Stimulated activated CD8-positive, alpha-beta memory T cell treated with anti-CD3 and anti-CD28 coated beads, Interleukin-15, amount 100 ng/mL, for 1 hour (primary cell): Measurements from ENCODE around the gene AFTPH.

Experiments
- DNase-seq: peaks from one replicate; pipeline ENCODE4 v3.0.0-alpha.2; 2020; ENCODE audit warnings: low read depth

AFTPH gene, protein sequence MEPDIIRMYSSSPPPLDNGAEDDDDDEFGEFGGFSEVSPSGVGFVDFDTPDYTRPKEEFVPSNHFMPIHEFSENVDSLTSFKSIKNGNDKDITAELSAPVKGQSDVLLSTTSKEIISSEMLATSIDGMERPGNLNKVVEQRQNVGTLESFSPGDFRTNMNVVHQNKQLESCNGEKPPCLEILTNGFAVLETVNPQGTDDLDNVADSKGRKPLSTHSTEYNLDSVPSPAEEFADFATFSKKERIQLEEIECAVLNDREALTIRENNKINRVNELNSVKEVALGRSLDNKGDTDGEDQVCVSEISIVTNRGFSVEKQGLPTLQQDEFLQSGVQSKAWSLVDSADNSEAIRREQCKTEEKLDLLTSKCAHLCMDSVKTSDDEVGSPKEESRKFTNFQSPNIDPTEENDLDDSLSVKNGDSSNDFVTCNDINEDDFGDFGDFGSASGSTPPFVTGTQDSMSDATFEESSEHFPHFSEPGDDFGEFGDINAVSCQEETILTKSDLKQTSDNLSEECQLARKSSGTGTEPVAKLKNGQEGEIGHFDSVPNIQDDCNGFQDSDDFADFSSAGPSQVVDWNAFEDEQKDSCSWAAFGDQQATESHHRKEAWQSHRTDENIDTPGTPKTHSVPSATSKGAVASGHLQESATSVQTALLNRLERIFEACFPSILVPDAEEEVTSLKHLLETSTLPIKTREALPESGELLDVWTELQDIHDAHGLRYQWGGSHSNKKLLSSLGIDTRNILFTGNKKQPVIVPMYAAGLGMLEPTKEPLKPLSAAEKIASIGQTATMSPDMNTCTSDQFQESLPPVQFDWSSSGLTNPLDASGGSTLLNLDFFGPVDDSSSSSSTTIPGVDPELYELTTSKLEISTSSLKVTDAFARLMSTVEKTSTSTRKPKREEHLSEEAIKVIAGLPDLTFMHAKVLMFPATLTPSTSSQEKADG

DNA sequence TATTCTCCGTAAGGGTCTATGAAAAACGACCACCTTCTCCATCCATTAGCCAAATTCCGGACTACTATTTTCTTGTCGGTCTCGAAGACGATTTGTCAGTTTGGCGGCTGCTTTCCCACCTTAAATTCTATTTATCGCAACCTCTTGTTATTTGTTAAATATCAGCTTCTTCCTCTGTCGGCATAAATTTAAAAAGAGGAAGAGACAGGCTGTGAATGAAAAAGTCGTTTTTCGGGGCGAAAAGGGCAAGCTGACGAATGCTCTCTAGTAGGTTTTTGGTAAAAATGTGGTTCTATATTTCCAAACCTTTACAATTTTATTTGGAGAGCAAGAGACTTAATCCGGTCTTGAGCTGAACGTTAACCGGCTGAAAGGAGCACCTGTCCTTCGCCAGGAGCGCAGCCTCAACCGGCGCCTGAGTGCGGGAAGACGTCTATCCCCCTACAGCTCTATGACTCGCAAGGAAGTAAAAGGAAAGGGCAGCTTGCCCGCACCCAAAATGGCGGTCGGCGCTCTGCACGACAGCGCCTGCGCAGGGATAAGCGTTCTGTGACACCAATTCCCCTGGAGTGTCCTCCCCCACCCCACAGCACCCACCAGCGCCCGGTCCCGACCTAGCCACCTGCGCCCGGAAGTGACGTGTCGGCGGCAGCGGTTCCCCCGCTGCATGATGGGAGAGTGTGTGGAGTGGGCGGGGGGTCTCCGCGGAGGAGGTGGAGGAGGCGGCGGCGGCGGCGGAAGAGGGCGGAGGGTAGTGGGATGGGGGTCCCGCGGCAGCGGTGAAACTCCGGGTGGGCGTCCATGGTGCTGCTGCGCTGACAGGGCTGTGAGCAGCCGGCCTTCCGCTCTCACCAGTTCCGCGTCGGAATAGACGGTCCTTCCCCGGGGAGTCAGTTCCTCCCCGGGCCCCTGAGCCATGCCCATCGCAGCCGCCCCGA lies at the start of gene AFTPH:
Gene AFTPH, plus strand, starts transcription at position 663 of the 938 bp plus-strand sequence. CDS start 27,147 bp downstream, outside the sequence.
- peak; percentile 98 for DNase-seq

DNA sequence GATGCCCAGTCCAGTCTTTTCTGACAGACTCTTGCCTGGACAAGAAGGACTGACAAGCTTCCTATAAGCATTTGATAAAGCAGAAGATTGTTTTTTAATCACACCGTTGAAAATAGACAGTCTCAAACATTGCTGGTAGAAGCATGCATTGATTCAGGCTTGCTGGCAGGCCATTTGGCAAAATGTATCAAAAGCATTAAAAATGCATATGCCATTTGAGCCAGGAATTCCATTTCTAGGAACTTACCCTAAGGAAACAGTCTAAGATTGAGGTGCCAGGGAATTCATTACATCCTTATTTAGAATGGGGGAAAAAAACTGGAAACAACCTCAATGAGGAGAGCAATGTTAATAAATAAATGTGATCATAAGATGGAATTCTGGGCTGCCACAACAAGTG lies 49.5 kb upstream of the AFTPH start:
- DNase-seq, result no peak

DNA sequence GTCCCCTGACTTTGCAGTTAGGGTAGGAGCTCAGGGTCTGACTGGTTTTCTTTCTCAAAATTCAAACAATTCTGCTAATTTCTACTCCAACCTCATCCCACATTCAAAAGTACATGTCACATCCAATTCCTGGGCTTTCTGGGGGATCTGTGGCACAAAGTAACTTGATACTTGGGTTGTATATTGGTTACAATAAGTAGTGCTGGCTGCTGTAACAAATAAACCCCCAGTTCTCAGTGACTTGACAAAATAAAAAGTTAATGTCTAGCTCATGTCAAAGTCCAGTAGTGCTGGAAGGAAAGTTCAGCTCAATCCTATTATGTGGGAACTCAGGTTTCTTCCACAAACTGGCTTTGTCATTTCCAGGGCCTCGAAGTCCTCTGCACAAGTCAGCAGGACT lies 47.1 kb upstream of the AFTPH start:
- DNase-seq, result no peak

DNA sequence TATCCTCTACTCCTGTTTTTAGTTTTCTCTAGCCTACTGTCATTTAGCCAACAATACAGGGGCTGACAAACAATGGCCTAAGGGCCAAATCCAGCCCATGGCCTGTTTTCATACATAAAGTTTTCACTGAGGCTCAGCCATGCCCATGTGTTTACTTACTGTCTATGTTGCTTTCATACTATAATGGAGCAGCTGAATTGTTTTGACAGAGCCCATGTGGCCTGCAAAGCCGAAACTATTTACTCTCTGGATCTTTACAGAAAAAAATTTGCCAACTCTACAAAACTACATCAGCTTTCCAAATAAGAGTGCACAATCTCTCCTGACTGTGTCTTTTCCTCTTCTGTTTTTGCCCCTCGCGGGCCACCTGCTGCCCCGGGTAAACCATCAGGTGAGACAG lies 46.1 kb upstream of the AFTPH start:
- DNase-seq, result no peak

DNA sequence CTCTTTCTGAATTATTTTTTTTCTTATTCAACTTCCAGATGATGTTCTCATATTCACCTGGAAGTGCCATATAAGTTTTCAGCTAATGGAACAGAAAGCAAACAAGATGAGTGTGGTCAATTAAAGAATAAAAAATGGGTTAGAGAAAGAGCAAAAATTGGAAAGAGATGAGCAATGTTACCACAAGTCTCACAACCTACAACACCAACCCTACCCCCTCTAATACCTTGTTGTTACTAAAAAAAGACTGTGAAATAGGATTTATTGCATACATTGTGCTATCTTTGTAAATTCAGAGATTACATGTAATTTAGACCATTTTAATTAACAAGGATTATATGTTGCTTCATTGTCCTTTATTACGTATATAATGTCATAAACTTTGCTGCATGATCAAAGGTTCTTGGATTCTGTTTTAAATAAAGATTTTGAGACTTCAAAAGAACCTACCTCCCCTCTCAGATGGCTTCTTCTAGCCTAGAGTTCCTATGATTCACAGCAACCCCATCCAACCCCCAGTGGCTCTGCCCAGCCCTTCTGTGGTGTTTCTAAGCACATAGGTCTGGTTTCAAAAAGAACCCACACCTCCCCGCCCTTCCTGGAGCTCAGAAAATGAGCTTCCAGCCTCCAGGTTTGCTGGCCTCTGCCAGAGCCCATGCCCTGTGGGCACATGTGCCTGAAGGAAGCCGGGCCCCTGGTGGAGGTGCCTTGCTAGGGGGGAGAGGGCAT lies 45.5 kb upstream of the AFTPH start:
- no peak for DNase-seq

DNA sequence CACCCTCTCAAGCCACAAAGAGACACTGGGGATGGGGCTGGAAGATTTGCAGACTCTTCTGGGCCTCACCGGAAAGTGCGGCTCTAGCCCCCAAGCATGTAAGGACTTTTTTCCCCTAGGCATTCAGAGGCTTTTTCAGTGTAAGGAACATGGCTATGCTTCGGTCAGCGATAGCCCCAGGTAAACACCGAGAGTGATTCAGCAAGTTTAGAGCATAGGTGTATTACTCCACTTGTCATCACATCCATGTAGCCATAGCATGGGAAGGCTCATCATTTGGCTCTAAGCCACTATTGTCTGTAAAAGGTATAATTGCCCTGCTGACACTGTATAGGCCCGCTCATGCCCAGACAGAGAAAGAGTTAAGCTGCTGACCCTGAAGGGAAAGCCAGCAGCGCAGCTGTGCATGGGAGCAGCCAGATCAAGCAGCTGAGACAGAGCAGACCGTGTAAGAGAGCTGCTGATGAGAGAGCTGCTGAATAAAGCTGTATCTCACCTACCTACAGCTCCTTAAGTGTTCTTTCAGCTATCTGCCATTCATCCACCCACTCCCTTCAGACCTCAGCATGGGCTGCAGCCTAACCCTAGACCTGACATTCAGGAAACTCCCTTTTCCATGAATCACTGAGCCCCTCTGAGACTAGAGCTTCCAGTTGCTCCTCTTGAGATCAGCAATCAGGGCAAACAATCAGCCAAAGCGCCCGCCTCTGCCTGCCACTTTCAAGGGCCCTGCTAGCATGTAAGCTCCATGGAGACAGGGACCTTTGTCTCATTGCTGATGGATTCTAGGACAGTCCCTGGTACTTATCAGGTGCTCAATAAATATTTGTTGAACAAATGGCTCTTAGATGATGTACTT lies 44.6 kb upstream of the AFTPH start:
- no peak for DNase-seq

DNA sequence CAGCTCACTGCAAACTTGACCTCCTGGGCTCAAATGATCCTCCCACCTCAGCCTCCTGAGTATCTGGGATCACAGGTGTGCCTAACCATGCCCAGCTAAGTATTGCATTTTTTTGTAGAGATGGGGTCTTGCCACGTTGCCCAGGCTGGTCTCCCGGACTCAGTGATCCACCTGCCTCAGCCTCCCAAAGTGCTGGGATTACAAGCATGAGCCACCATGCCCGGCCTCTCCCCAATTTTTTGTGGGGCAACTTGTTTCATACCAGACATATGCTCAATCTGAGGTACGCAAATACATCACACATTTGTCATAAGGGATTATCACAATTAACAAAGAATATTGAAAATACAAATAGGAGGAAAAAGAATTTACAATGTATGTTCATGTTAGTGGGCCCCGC lies 42.5 kb upstream of the AFTPH start:
- DNase-seq, result no peak

DNA sequence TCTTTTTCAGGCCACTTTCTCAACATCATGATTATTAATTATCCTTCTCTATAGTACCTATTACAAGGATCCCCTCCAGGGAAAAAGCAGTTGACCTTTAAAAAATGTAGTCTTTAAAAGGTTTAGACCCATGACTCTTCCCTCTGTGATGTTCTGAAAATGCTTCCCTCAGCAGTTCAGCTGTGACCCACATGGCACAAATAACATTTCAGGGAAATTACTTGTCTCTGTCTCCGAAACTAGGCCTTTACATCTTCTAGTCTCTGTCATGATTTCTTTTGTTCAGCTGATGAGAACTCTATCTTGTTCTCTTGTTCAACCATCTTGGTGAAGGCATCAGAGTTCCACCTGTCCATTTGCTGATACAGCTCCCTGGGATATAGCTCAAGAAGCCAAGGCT lies 41.9 kb upstream of the AFTPH start:
- DNase-seq, result no peak

DNA sequence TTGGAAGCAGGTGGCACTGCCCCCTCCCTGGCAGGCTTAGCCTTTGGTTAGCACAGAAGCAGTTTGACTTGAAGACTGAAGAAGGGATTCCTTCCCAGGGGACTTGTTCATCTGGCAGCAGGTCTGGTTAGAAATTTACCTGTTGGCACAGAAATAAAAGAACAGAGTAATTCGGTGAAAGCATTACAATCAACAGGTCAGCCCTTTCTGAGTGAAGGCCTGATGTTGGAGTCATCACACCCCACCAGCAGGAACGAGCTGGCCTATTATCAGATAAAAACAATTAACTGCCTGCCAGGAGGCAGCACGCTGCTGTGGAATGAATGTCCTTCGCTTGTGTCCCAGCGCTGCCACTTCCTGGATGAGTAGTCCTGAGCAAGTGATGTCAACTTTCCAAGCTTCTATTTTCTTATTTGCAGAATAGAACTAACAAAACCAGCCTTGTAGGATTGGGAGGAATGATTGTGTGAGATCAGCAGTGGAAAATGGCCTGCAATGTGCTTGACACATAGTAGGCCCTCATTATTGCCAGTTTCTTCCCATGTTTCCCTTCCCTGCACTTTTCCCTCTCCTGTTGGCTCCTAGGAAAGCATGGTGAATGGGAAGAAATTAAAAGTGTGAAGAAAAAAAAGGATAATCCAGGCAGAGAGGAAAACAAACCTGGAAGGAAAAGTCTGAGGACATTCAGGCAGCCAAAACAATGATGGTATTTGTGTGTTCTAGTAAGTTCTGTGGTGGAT lies 41.2 kb upstream of the AFTPH start:
- no peak for DNase-seq

DNA sequence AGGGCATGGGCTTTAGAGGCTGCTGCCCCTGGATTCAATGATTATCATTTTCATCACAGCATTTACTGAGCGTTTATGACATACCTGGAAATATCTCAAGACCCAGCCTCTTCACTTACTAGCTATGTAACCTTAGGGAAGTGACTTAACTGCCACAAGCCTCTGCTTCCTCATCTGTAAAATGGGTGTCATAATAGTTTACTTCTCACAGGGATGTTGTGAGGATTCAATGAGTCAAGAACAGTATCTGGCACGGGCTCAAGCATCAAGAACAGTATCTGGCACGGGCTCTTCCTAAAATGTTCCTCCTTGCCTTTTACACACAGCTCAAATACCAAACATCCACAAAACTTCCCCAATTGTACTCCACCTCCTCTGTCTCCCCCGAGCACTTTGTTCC lies 38.8 kb upstream of the AFTPH start:
- DNase-seq, result no peak

DNA sequence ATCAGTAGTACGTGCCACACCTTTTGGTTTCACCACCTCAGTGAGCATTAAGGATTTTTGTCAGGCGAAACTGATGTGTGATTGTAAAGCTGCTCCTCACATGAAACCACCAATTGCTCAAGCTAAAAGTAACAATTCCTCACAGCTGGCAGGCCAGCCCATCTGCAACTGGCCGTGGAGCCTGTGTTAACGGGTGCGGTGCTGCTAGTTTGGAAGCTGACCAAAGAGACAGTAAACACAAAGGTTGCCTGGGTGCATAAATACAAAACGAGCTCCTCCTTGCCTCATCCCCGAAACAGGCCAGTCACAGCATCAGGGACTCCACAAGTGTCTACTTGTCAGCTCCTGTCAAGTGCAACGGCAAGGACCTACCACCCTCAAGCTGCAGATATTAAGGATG lies 38.2 kb upstream of the AFTPH start:
- DNase-seq, result no peak

DNA sequence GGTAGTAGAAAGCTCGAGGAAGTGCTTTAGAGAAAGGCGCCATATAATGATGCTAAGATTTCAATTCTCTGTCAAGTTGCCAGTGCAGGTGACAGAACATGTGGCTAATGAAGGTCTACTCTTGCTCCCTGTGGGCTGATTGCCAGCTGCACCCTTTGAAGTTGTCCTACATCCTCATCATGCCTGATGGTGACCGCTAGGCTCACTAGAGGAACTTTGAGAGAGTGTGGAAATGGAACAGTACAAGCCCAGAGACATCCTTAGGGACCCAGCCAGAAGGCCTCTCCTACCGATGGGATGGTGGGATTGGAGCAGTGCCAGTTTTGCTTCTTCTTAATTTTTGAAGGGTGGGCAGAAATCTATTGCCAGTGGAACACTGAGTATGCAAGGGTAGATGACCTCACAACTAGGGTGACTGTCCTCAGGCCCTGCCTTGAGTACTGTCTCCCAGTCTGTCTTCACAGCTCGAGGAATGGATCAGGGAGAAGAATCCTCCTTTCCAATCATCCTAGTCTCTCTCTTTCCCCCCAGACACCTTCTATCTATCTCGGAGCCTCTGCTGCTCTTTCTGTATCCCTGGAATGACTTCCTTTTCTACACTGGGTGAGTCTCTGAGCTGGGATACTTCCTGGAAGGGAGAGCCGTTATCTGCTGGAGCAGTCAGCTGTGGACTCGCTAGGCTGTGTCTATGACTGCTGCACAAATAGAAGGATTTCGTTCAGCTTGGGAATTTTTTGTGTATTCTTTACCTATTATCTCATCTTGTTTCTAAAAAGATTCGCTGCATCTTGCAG lies 36.7 kb upstream of the AFTPH start:
- no peak for DNase-seq

DNA sequence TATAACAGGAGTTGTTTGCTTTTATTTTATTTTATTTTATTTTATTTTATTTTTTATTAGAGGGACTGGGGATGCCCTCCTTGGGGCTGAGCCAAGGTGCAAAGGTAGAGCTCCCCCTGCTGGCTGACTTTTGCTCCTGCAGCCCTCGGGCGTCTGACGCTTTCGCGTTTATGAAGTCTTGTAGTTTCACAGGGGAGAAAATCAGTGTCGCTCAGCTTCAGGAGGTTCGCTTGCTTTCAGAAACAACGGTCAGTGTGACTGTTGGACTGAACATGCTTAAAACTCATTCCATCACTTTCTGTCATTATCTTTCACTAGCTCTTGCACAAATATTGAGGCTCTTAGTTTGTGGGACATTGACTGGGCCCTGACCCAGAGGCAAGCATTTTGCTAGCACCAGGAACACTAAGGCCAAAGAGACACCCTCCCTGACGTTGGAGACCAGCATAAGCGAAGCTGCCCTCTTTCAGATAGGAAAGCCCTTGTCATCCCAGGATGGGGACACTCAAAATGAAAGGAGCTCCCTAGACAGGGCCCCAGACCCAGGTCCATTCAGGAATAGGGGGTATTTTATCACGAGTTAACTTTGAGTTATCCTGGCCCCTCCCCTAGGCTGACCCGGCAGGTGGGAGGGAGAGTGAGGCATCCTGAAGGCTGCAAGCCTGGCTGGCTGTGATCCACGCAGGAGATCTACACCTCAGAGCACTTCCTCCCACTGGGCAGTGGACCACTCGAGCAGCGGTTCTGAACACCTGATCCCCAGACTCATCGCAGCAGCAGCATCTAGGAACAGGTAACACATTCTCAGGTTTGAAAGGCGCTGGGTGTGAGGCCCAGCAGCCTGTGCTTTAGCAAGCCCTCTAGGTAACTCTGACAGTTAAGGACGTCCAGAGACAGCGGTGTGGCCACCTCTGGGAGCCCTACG lies 35.8 kb upstream of the AFTPH start:
- DNase-seq, result peak; percentile 74

DNA sequence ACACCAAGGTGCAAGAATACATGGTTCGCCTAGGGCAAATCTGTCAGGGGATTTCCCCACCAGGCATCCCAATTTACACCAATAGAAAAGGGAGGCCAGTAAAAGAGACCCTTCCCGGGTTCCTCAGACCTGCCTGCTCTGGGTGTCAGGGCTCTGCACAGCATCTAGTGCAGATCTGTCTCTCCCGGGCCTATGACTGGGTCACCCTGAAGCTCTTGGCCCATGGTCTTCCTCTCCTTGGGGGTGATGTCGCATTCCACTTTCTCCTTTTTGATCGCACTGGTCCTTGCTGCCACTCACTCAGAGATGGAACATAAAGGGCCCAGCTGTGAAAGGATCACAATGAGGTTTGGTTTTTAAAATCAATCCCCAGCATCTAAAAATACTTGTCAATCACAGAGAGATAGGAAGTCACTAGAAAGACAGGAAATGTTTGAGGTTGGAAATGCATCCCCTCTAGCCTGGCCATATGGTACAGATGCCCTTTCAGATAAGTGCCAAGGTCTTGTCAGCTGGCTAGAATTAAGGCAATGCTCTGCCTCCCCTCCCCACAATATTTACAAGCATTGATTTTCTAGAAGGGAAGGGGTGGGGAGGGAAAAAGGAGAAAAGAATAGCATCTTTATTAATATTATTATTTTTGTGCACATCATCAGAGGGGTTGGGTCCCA lies 34.9 kb upstream of the AFTPH start:
- no peak for DNase-seq

DNA sequence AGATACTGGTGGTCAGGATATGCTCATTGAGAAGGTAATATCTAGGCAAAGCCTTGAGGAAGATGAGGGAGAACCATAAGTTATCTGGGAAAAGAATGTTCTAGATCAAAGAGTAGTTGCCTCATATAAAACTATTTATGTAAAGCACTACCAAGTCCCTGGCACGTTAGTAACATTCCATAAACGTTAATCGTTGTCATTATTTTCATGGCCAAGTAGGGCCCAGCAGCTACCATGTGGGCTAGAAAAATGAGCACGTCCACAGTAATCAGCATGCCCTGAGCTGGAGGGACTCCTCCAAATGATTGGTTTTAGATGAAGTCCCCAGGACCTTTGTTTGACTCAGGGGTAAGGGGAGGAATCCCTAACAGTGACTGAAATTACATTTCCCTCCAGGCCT lies 32.7 kb upstream of the AFTPH start:
- no peak for DNase-seq

DNA sequence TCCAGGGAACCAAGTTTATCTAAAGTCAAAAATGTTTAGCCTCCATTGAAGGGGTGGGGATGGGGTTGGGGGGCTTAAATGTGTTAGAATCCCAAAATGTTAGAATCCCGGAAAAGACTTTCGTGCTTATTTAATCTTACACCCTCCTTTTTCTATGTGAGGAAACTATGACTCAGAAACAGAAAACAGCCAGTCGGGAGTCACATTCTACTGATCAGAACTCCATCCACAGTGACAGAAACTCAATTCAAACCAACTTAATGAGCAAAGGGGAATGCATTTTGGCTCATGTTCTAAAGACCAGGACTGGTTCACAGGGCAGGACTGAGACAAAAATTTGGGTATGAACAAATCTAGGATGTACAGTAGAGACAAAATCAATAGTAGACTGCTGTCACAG lies 31.9 kb upstream of the AFTPH start:
- no peak for DNase-seq

DNA sequence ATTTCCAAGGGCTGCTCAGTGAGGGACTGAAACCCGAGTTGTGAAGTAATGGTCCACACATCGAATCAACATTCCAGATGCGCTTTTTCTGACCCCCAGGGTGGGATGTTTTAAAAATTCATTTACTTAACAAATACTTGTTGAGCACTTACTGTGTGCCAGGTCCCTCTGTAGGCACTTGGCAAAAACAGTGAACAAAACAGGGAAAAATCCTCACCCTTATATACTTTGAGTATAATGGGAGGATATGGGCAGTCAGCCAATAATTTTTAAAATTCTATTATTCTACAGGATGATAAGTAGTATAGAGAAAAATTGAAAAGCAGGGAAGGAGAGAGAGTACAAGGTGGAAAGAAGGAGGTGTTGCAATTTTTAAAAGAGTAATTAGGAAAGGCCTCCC lies 31.3 kb upstream of the AFTPH start:
- DNase-seq, result no peak
